ENCODE data around the gene CSNK1D. TPM values are rescaled to one million over a fixed set of nuclear protein-coding genes. Genes with fewer than 3 reads are reported as not detected.
A peak's percentile ranks its signal among the peaks of the same experiment; 100 is the strongest.

Gene CSNK1D
- total RNA-seq, 1 experiment from 2014 or later = 111 TPM

DNA sequence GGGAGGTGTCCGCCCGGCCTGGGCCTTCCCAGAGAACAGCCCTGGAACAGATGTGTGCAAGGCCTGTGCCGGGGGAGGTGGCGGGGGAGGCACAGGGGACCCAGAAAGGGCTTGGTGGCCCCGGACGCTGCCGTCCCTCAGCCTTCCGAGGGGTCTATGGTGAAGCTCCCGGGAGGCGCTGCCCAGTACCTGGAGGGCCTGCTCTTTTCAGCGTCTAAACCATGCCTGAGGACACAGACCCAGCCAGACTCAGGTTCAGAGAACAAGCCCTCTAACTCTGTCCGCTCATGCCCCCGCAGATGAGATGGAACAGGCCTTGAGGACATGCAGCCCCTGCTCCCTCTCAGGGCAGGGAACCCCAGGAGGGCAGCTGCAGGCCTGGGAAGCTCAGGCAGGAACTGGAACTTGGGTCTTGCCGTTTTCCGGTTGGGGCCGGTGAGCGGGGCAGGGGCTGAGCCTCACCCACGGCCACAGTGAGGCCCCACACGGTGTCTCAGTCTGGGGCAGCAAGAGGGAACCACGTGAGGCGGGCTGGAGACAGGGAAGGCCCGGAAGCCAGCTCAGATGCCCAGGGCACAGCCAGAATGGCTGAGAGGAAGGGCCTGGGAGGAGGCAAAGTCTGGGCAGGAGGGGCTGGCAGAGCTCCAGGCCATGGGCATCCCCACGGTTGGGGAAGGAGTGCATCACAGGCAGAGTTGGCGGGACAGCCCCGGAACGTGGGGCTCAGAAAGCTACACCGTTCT is 32.1 kb downstream of the CSNK1D start:
- ATAC-seq (no peak), DNase-seq (ENCODE audit: low spot score) (no peak)
- Mint-ChIP-seq H3K4me1 (peaks cover 4% of the 10 kb centered on the region; the same call in 1 of the 2 replicates), H3K27ac (peak overlapping the region; percentile 32; the same call in 1 of the 2 replicates), H3K27me3 (ENCODE audit: low read depth) (no peaks in the 10 kb centered on the region), H3K9me3 (no peaks in the 10 kb centered on the region), H3K36me3 (peaks cover 41% of the 10 kb centered on the region), H3K4me3 (no peak overlapping the region)
- POLR2A ChIA-PET = interaction anchor here (0.5 to 1.3 kb wide), 2 partner anchors 10 to 404 kb away, joined by 3 to 4 read pairs; no protein-coding TSS in a partner anchor
- CTCF ChIA-PET = interaction anchor here (0.6 to 1.9 kb wide), 4 partner anchors 10 to 204 kb away, joined by 3 to 7 read pairs (median 3); partner anchors contain the start of gene DCXR
- no peak for TF ChIP-seq SMAD3 (CRISPR knock-in tag; IDR thresholded peaks at IDR 0.05; ENCODE audit: borderline replicate concordance)
- TF ChIP-seq, protein P1, sequence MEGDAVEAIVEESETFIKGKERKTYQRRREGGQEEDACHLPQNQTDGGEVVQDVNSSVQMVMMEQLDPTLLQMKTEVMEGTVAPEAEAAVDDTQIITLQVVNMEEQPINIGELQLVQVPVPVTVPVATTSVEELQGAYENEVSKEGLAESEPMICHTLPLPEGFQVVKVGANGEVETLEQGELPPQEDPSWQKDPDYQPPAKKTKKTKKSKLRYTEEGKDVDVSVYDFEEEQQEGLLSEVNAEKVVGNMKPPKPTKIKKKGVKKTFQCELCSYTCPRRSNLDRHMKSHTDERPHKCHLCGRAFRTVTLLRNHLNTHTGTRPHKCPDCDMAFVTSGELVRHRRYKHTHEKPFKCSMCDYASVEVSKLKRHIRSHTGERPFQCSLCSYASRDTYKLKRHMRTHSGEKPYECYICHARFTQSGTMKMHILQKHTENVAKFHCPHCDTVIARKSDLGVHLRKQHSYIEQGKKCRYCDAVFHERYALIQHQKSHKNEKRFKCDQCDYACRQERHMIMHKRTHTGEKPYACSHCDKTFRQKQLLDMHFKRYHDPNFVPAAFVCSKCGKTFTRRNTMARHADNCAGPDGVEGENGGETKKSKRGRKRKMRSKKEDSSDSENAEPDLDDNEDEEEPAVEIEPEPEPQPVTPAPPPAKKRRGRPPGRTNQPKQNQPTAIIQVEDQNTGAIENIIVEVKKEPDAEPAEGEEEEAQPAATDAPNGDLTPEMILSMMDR (IDR thresholded peaks at IDR 0.05) = no peak
- no peak for TF ChIP-seq KAT7 (CRISPR knock-in tag; IDR thresholded peaks at IDR 0.05; ENCODE audit: borderline replicate concordance)
- TF ChIP-seq, protein P2, sequence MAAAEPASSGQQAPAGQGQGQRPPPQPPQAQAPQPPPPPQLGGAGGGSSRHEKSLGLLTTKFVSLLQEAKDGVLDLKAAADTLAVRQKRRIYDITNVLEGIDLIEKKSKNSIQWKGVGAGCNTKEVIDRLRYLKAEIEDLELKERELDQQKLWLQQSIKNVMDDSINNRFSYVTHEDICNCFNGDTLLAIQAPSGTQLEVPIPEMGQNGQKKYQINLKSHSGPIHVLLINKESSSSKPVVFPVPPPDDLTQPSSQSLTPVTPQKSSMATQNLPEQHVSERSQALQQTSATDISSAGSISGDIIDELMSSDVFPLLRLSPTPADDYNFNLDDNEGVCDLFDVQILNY (CRISPR knock-in tag; IDR thresholded peaks at IDR 0.05) = no peak
- TF ChIP-seq, protein P3, sequence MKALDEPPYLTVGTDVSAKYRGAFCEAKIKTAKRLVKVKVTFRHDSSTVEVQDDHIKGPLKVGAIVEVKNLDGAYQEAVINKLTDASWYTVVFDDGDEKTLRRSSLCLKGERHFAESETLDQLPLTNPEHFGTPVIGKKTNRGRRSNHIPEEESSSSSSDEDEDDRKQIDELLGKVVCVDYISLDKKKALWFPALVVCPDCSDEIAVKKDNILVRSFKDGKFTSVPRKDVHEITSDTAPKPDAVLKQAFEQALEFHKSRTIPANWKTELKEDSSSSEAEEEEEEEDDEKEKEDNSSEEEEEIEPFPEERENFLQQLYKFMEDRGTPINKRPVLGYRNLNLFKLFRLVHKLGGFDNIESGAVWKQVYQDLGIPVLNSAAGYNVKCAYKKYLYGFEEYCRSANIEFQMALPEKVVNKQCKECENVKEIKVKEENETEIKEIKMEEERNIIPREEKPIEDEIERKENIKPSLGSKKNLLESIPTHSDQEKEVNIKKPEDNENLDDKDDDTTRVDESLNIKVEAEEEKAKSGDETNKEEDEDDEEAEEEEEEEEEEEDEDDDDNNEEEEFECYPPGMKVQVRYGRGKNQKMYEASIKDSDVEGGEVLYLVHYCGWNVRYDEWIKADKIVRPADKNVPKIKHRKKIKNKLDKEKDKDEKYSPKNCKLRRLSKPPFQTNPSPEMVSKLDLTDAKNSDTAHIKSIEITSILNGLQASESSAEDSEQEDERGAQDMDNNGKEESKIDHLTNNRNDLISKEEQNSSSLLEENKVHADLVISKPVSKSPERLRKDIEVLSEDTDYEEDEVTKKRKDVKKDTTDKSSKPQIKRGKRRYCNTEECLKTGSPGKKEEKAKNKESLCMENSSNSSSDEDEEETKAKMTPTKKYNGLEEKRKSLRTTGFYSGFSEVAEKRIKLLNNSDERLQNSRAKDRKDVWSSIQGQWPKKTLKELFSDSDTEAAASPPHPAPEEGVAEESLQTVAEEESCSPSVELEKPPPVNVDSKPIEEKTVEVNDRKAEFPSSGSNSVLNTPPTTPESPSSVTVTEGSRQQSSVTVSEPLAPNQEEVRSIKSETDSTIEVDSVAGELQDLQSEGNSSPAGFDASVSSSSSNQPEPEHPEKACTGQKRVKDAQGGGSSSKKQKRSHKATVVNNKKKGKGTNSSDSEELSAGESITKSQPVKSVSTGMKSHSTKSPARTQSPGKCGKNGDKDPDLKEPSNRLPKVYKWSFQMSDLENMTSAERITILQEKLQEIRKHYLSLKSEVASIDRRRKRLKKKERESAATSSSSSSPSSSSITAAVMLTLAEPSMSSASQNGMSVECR (CRISPR knock-in tag; IDR thresholded peaks at IDR 0.05; ENCODE audit: borderline replicate concordance) = no peak
- no peak for TF ChIP-seq JAZF1 (CRISPR knock-in tag; IDR thresholded peaks at IDR 0.05)
- TF ChIP-seq, protein P4, sequence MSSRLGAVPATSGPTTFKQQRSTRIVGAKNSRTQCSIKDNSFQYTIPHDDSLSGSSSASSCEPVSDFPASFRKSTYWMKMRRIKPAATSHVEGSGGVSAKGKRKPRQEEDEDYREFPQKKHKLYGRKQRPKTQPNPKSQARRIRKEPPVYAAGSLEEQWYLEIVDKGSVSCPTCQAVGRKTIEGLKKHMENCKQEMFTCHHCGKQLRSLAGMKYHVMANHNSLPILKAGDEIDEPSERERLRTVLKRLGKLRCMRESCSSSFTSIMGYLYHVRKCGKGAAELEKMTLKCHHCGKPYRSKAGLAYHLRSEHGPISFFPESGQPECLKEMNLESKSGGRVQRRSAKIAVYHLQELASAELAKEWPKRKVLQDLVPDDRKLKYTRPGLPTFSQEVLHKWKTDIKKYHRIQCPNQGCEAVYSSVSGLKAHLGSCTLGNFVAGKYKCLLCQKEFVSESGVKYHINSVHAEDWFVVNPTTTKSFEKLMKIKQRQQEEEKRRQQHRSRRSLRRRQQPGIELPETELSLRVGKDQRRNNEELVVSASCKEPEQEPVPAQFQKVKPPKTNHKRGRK (CRISPR knock-in tag; IDR thresholded peaks at IDR 0.05; ENCODE audit: borderline replicate concordance) = no peak
- no peak for TF ChIP-seq NR1H2 (CRISPR knock-in tag; IDR thresholded peaks at IDR 0.05)
- no peak for TF ChIP-seq ZNF121 (CRISPR knock-in tag; IDR thresholded peaks at IDR 0.05)
- TF ChIP-seq CBFB (CRISPR knock-in tag; IDR thresholded peaks at IDR 0.05; ENCODE audit: low read depth) = no peak
- TF ChIP-seq ZNF232 (CRISPR knock-in tag; IDR thresholded peaks at IDR 0.05) = no peak
- TF ChIP-seq, protein P5, sequence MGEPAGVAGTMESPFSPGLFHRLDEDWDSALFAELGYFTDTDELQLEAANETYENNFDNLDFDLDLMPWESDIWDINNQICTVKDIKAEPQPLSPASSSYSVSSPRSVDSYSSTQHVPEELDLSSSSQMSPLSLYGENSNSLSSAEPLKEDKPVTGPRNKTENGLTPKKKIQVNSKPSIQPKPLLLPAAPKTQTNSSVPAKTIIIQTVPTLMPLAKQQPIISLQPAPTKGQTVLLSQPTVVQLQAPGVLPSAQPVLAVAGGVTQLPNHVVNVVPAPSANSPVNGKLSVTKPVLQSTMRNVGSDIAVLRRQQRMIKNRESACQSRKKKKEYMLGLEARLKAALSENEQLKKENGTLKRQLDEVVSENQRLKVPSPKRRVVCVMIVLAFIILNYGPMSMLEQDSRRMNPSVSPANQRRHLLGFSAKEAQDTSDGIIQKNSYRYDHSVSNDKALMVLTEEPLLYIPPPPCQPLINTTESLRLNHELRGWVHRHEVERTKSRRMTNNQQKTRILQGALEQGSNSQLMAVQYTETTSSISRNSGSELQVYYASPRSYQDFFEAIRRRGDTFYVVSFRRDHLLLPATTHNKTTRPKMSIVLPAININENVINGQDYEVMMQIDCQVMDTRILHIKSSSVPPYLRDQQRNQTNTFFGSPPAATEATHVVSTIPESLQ (CRISPR knock-in tag; IDR thresholded peaks at IDR 0.05) = no peak
- TF ChIP-seq NR3C1 (CRISPR knock-in tag; conservative IDR thresholded peaks at IDR 0.05; ENCODE audit: low read depth) = no peak
- no peak for TF ChIP-seq MXD4 (CRISPR knock-in tag; IDR thresholded peaks at IDR 0.05; ENCODE audit: borderline replicate concordance)
- TF ChIP-seq, protein P6, sequence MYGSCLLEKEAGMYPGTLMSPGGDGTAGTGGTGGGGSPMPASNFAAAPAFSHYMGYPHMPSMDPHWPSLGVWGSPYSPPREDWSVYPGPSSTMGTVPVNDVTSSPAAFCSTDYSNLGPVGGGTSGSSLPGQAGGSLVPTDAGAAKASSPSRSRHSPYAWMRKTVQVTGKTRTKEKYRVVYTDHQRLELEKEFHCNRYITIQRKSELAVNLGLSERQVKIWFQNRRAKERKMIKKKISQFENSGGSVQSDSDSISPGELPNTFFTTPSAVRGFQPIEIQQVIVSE (CRISPR knock-in tag; IDR thresholded peaks at IDR 0.05; ENCODE audit: borderline replicate concordance) = no peak
- TF ChIP-seq, protein P7, sequence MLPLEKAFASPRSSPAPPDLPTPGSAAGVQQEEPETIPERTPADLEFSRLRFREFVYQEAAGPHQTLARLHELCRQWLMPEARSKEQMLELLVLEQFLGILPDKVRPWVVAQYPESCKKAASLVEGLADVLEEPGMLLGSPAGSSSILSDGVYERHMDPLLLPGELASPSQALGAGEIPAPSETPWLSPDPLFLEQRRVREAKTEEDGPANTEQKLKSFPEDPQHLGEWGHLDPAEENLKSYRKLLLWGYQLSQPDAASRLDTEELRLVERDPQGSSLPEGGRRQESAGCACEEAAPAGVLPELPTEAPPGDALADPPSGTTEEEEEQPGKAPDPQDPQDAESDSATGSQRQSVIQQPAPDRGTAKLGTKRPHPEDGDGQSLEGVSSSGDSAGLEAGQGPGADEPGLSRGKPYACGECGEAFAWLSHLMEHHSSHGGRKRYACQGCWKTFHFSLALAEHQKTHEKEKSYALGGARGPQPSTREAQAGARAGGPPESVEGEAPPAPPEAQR (CRISPR knock-in tag; IDR thresholded peaks at IDR 0.05) = no peak
- TF ChIP-seq, protein P8, sequence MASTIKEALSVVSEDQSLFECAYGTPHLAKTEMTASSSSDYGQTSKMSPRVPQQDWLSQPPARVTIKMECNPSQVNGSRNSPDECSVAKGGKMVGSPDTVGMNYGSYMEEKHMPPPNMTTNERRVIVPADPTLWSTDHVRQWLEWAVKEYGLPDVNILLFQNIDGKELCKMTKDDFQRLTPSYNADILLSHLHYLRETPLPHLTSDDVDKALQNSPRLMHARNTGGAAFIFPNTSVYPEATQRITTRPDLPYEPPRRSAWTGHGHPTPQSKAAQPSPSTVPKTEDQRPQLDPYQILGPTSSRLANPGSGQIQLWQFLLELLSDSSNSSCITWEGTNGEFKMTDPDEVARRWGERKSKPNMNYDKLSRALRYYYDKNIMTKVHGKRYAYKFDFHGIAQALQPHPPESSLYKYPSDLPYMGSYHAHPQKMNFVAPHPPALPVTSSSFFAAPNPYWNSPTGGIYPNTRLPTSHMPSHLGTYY (CRISPR knock-in tag; IDR thresholded peaks at IDR 0.05) = no peak
- TF ChIP-seq TCF7 (CRISPR knock-in tag; IDR thresholded peaks at IDR 0.05; ENCODE audit: low read depth) = no peak
- no peak for TF ChIP-seq ZNF416 (CRISPR knock-in tag; IDR thresholded peaks at IDR 0.05)
